Smooth muscle cell (in vitro differentiated cells): ENCODE measurements around the gene AGPAT1. TPM values are rescaled to one million over a fixed set of nuclear protein-coding genes. Genes with fewer than 3 reads are reported as not detected.

Source experiments
- DNase-seq: peaks from one replicate; lab custom pipeline; 2025; ENCODE audit not compliant: unreplicated experiment; lab: John Stamatoyannopoulos, UW
- H2AFZ ChIP-seq: fragments of 200-600 bp; sonication (generic); 2 replicates; pipeline ENCODE4 v1.6.0; 2016; ENCODE audit warnings: antibody characterized with exemption, low read depth, mild to moderate bottlenecking
- H3F3A ChIP-seq: fragments of 200-600 bp; sonication (generic); 2 replicates; pipeline ENCODE4 v1.6.0; 2017; ENCODE audit warnings: antibody characterized with exemption, low read depth
- H3K27ac ChIP-seq: fragments of 200-600 bp; sonication (generic); 2 replicates; pipeline ENCODE4 v1.5.1; 2016; ENCODE audit warnings: low read depth, mild to moderate bottlenecking
- H3K27me3 ChIP-seq: fragments of 200-600 bp; sonication (generic); 2 replicates; pipeline ENCODE4 v1.6.1; 2016; ENCODE audit warnings: low read depth, mild to moderate bottlenecking
- H3K36me3 ChIP-seq: fragments of 200-600 bp; sonication (generic); 2 replicates; pipeline ENCODE4 v1.5.1; 2016; ENCODE audit warnings: low read depth
- H3K4me1 ChIP-seq: fragments of 200-600 bp; sonication (generic); 2 replicates; pipeline ENCODE4 v1.5.1; 2016; ENCODE audit warnings: low read depth
- H3K4me2 ChIP-seq: fragments of 200-600 bp; sonication (generic); 2 replicates; pipeline ENCODE4 v1.6.0; 2016; ENCODE audit warnings: mild to moderate bottlenecking
- H3K4me3 ChIP-seq: fragments of 200-600 bp; sonication (generic); 2 replicates; pipeline ENCODE4 v1.5.1; 2016; ENCODE audit warnings: mild to moderate bottlenecking
- H3K79me2 ChIP-seq: fragments of 200-600 bp; sonication (generic); 2 replicates; pipeline ENCODE4 v1.6.0; 2016; ENCODE audit warnings: low read depth, mild to moderate bottlenecking
- H3K9ac ChIP-seq: fragments of 200-600 bp; sonication (generic); 2 replicates; pipeline ENCODE4 v1.6.0; 2016; ENCODE audit warnings: low read depth
- H3K9me3 ChIP-seq: fragments of 200-600 bp; sonication (generic); replicated peaks from 2 replicates; pipeline ENCODE4 v1.5.1; 2016; ENCODE audit warnings: low read depth
- H4K20me1 ChIP-seq: fragments of 200-600 bp; sonication (generic); 2 replicates; pipeline ENCODE4 v1.6.0; 2016; ENCODE audit warnings: low read depth
- CTCF ChIP-seq: fragments of 200-600 bp; sonication (generic); IDR thresholded peaks from 2 replicates; pipeline ENCODE4 v1.5.1; 2017; ENCODE audit warnings: borderline replicate concordance, mild to moderate bottlenecking, antibody characterized with exemption; ENCODE audit not compliant: insufficient read depth, poor library complexity, severe bottlenecking
- WGBS: methylation state at CpG from one replicate; pipeline ENCODE4 v1.1.7; 2016; ENCODE audit warnings: low lambda C conversion rate; 5-methylcytosine and 5-hydroxymethylcytosine counted together
- polyA plus RNA-seq: library from polyadenylated mRNA; unstranded; fragments of >200 nt; fragmentation: Nextera tagmentation; extraction: Ambion mirVana; gene quantifications from 2 replicates; pipeline ENCODE4 v1.2.1, GENCODE V29; 2016
- total RNA-seq: library from RNA; depleted of rRNA; stranded (reverse); fragments of >200 nt; gene quantifications from 2 replicates; pipeline ENCODE4 v1.2.3, GENCODE V29; 2014

The AGPAT1 gene
- total and polyA plus RNA-seq, 2 experiments from 2014 or later = 52.4 to 71.1 TPM

- no peak for TF ChIP-seq CTCF
- no peak overlapping the region for H3K4me3 ChIP-seq
- peaks cover 1% of the 10 kb centered on the region for H3K27me3 ChIP-seq
- H2AFZ ChIP-seq = no peak overlapping the region
- no peaks in the 10 kb centered on the region for H3F3A ChIP-seq
- H3K27ac ChIP-seq = no peak overlapping the region
- H3K4me1 ChIP-seq = no peaks in the 10 kb centered on the region
- WGBS = 84% methylated on average over 10 of the region's 10 CpGs
- no peaks in the 10 kb centered on the region for H3K79me2 ChIP-seq
- no peaks in the 10 kb centered on the region for H4K20me1 ChIP-seq
- H3K9me3 ChIP-seq = no peaks in the 10 kb centered on the region
- no peak overlapping the region for H3K4me2 ChIP-seq
- no peaks in the 10 kb centered on the region for H3K36me3 ChIP-seq
- DNase-seq = no peak
- no peak overlapping the region for H3K9ac ChIP-seq
Observed at GRCh38 chr6:32216285-32216684, 40.4 kb upstream of the AGPAT1 start.

- Histone ChIP-seq H3F3A (no peaks in the 10 kb centered on the region), H3K27me3 (no peaks in the 10 kb centered on the region), H3K4me3 (no peak overlapping the region), H3K27ac (no peak overlapping the region), H3K4me1 (no peaks in the 10 kb centered on the region), H4K20me1 (no peaks in the 10 kb centered on the region), H3K36me3 (no peaks in the 10 kb centered on the region), H2AFZ (no peak overlapping the region), H3K9me3 (no peaks in the 10 kb centered on the region), H3K79me2 (no peaks in the 10 kb centered on the region), H3K4me2 (no peak overlapping the region), H3K9ac (no peak overlapping the region)
- DNase-seq = no peak
- TF ChIP-seq CTCF = no peak
- 98% methylated on average over 4 of the region's 4 CpGs for WGBS
Observed at GRCh38 chr6:32215617-32216016, 39.7 kb upstream of the AGPAT1 start.

- 89% methylated on average over 3 of the region's 3 CpGs for WGBS
- Histone ChIP-seq H3K4me2 (no peak overlapping the region), H3K79me2 (no peaks in the 10 kb centered on the region), H3K27ac (no peak overlapping the region), H3F3A (no peaks in the 10 kb centered on the region), H3K36me3 (no peaks in the 10 kb centered on the region), H2AFZ (no peak overlapping the region), H3K9ac (no peak overlapping the region), H4K20me1 (no peaks in the 10 kb centered on the region), H3K27me3 (no peaks in the 10 kb centered on the region), H3K4me1 (no peaks in the 10 kb centered on the region), H3K9me3 (no peaks in the 10 kb centered on the region), H3K4me3 (no peak overlapping the region)
- TF ChIP-seq CTCF = no peak
- DNase-seq = no peak
Observed at GRCh38 chr6:32214126-32214525, 38.2 kb upstream of the AGPAT1 start.

GRCh38 chr6:32213649-32214048 is 37.8 kb upstream of the AGPAT1 start:
- Histone ChIP-seq H3K79me2 (no peaks in the 10 kb centered on the region), H3K9me3 (no peaks in the 10 kb centered on the region), H3K4me3 (no peak overlapping the region), H3K9ac (no peak overlapping the region), H4K20me1 (no peaks in the 10 kb centered on the region), H3K4me1 (no peaks in the 10 kb centered on the region), H3K27ac (no peak overlapping the region), H2AFZ (no peak overlapping the region), H3K4me2 (no peak overlapping the region), H3F3A (no peaks in the 10 kb centered on the region), H3K27me3 (no peaks in the 10 kb centered on the region), H3K36me3 (no peaks in the 10 kb centered on the region)
- no peak for TF ChIP-seq CTCF
- DNase-seq = no peak
- WGBS = 94% methylated on average over 6 of the region's 6 CpGs
